HG02870 (cell line): ENCODE data around the gene AIF1L.

Experiments used
- ATAC-seq: cut with Tn5 transposase; IDR thresholded peaks from one replicate; pipeline ENCODE4 v1.9.1; 2021; ENCODE audit warnings: mild to moderate bottlenecking, moderate library complexity; ENCODE audit not compliant: unreplicated experiment

Gene AIF1L

GRCh38 chr9:131161585-131161984 lies 65.3 kb downstream of the AIF1L start:
- ATAC-seq = no peak

- ATAC-seq = no peak
These were observed 66.6 kb downstream of the AIF1L start for GRCh38 chr9:131162886-131163285.

- ATAC-seq = no peak
These were observed 69.2 kb downstream of the AIF1L start for GRCh38 chr9:131165523-131165922.

- ATAC-seq = no peak
These were observed 70.9 kb downstream of the AIF1L start for GRCh38 chr9:131167146-131167692.

GRCh38 chr9:131167936-131168335 lies 71.6 kb downstream of the AIF1L start:
- ATAC-seq = no peak

- ATAC-seq = no peak
These were observed 73.4 kb downstream of the AIF1L start for GRCh38 chr9:131169563-131170240.
